PC-9 (cell line): ENCODE results near the gene RPS15. TPM values are rescaled to one million over a fixed set of nuclear protein-coding genes. Genes with fewer than 3 reads are reported as not detected.

ENCODE experiments used
- BruUV-seq: library from RNA; stranded (reverse); fragments of 400-500 nt; replicated peaks from 2 replicates; lab custom pipeline; 2021; lab: Mats Ljungman, UMichigan
- CTCF ChIA-PET: fragments of 300-600 bp; sonication (Branson Sonifier 250); formaldehyde crosslinking; loops from one replicate; lab custom pipeline; 2022; ENCODE audit warnings: antibody characterized with exemption; lab: Charles Lee
- POLR2A ChIA-PET: fragments of 300-600 bp; sonication (Branson Sonifier 250); formaldehyde crosslinking; loops from one replicate; lab custom pipeline; 2022; ENCODE audit warnings: antibody characterized with exemption; ENCODE audit not compliant: unreplicated experiment; lab: Charles Lee
- DNase-seq, 2 experiments: peaks; one replicate each; pipeline versions ENCODE4 v3.0.0 to v3.0.0-alpha.2; 2015 to 2022; ENCODE audit warnings: mixed read lengths in 1 of 2
- H2AFZ ChIP-seq: fragments of 200-600 bp; sonication (generic); 2 replicates; pipeline ENCODE4 v1.8.1; 2017; ENCODE audit warnings: antibody characterized with exemption
- H3F3A ChIP-seq: fragments of 200-600 bp; sonication (generic); 2 replicates; pipeline ENCODE4 v1.8.1; 2017; ENCODE audit warnings: antibody characterized with exemption, mild to moderate bottlenecking, low read depth; ENCODE audit not compliant: insufficient read depth
- H3K27ac ChIP-seq: fragments of 200-600 bp; sonication (generic); 2 replicates; pipeline ENCODE4 v1.6.1; 2016; ENCODE audit warnings: mixed run types
- H3K27me3 ChIP-seq: fragments of 200-600 bp; sonication (generic); 2 replicates; pipeline ENCODE4 v1.6.1; 2016; ENCODE audit warnings: low read depth, mixed run types; ENCODE audit not compliant: insufficient read depth
- H3K36me3 ChIP-seq: fragments of 200-600 bp; sonication (generic); 2 replicates; pipeline ENCODE4 v1.6.1; 2016; ENCODE audit warnings: low read depth, mixed run types
- H3K4me1 ChIP-seq: fragments of 200-600 bp; sonication (generic); replicated peaks from 2 replicates; pipeline ENCODE4 v1.6.1; 2016; ENCODE audit warnings: mixed run types; ENCODE audit not compliant: insufficient read depth
- H3K4me2 ChIP-seq: fragments of 200-600 bp; sonication (generic); 2 replicates; pipeline ENCODE4 v1.6.1; 2017; ENCODE audit warnings: mixed run types
- H3K4me3 ChIP-seq: fragments of 200-600 bp; sonication (generic); 2 replicates; pipeline ENCODE4 v1.6.1; 2016; ENCODE audit warnings: mixed run types
- H3K79me2 ChIP-seq: fragments of 200-600 bp; sonication (generic); 2 replicates; pipeline ENCODE4 v1.6.1; 2017; ENCODE audit warnings: low read depth, mixed run types
- H3K9me2 ChIP-seq: fragments of 200-600 bp; sonication (generic); 2 replicates; pipeline ENCODE4 v1.8.1; 2017; ENCODE audit warnings: mild to moderate bottlenecking; ENCODE audit not compliant: insufficient read depth
- H3K9me3 ChIP-seq: fragments of 200-600 bp; sonication (generic); 2 replicates; pipeline ENCODE4 v1.8.1; 2016; ENCODE audit warnings: low read depth; ENCODE audit not compliant: insufficient read depth
- H4K20me1 ChIP-seq: fragments of 200-600 bp; sonication (generic); 2 replicates; pipeline ENCODE4 v1.8.1; 2017; ENCODE audit not compliant: insufficient read depth
- CTCF ChIP-seq: fragments of 200-600 bp; sonication (generic); conservative IDR thresholded peaks from 2 replicates; pipeline ENCODE4 v1.6.1; 2017; ENCODE audit warnings: mixed run types, antibody characterized with exemption, mild to moderate bottlenecking, moderate library complexity
- EZH2 ChIP-seq: fragments of 200-600 bp; sonication (generic); IDR thresholded peaks from 2 replicates; pipeline ENCODE4 v1.8.0; 2017; ENCODE audit warnings: antibody characterized with exemption, low read depth
- intact Hi-C: fragments of 100-400 bp; cut with micrococcal nuclease; formaldehyde crosslinking; loops from one replicate; pipeline ENCODE4 v1.10.0; 2022; ENCODE audit not compliant: unreplicated experiment
- total RNA-seq: library from RNA; stranded (reverse); gene quantifications from 2 replicates; pipeline ENCODE4 v1.2.3, GENCODE V29; 2021

The RPS15 gene
- total RNA-seq, 1 experiment from 2014 or later: 967 TPM

- BruUV-seq: no TSS peak
- POLR2A ChIA-PET: no interaction called here
- intact Hi-C loops: no loop called here
Observed at GRCh38 chr19:1471010-1471514, 32.9 kb downstream of the RPS15 start.

GRCh38 chr19:1471515-1472160, 33.4 kb downstream of the RPS15 start:
- H4K20me1 ChIP-seq: peaks cover 4% of the 10 kb centered on the region
- CTCF ChIA-PET: no interaction called here

More at GRCh38 chr19:1471010-1471514, 32.9 kb downstream of the RPS15 start:
- Histone ChIP-seq H3K4me1 (no peaks in the 10 kb centered on the region), H3K79me2 (no peaks in the 10 kb centered on the region), H2AFZ (no peak overlapping the region), H4K20me1 (no peaks in the 10 kb centered on the region; the same call in none of the 2 replicates), H3F3A (no peaks in the 10 kb centered on the region), H3K9me3 (no peaks in the 10 kb centered on the region), H3K27ac (no peak overlapping the region), H3K36me3 (no peaks in the 10 kb centered on the region), H3K9me2 (no peaks in the 10 kb centered on the region), H3K4me3 (no peak overlapping the region), H3K27me3 (no peaks in the 10 kb centered on the region), H3K4me2 (peak overlapping the region; percentile 55)
- DNase-seq: no peak
- CTCF ChIA-PET: no interaction called here
- TF ChIP-seq EZH2 (no peak), CTCF (no peak)

More at GRCh38 chr19:1471515-1472160, 33.4 kb downstream of the RPS15 start:
- no peak overlapping the region for H3K27ac ChIP-seq
- H3K9me2 ChIP-seq: no peaks in the 10 kb centered on the region
- intact Hi-C loops: no loop called here
- no peaks in the 10 kb centered on the region for H3K36me3 ChIP-seq
- no peak for DNase-seq
- TF ChIP-seq EZH2 (no peak), CTCF (no peak)
- H3K79me2 ChIP-seq: 0 out of 2 replicates have a peak, but pooled peaks cover 2% of the 10 kb centered on the region
- H3F3A ChIP-seq: no peaks in the 10 kb centered on the region
- no TSS peak for BruUV-seq
- H3K9me3 ChIP-seq: no peaks in the 10 kb centered on the region
- no peak overlapping the region for H3K4me3 ChIP-seq
- H2AFZ ChIP-seq: no peak overlapping the region
- H3K4me2 ChIP-seq: peak overlapping the region; percentile 55; the same call in 1 of the 2 replicates
- no peaks in the 10 kb centered on the region for H3K27me3 ChIP-seq
- H3K4me1 ChIP-seq: no peaks in the 10 kb centered on the region
- POLR2A ChIA-PET: interaction anchor here (0.5 kb wide), 1 partner anchor 57 kb away, joined by 5 read pairs; no protein-coding TSS in a partner anchor
